Cardiac muscle cell (in vitro differentiated cells and primary cell): ENCODE data around the gene C13orf46. TPM values are rescaled to one million over a fixed set of nuclear protein-coding genes. Genes with fewer than 3 reads are reported as not detected.

Source experiments
- DNase-seq, 2 donors: peaks; one replicate each; pipeline versions ENCODE4 v3.0.0 to v3.0.0-alpha.2; 2010 to 2017; ENCODE audit warnings: low read depth in 1 of 2, low spot score in 1 of 2
- H3K27ac ChIP-seq: fragments of 200-600 bp; sonication (generic); 2 replicates; pipeline ENCODE4 v1.5.1; 2016
- H3K27me3 ChIP-seq: fragments of 200-600 bp; sonication (generic); 2 replicates; pipeline ENCODE4 v1.6.0; 2016; ENCODE audit warnings: control low read depth
- H3K36me3 ChIP-seq: fragments of 200-600 bp; sonication (generic); 2 replicates; pipeline ENCODE4 v1.5.1; 2016; ENCODE audit warnings: control low read depth
- H3K4me1 ChIP-seq: fragments of 200-600 bp; sonication (generic); 2 replicates; pipeline ENCODE4 v1.8.1; 2017; ENCODE audit warnings: low read depth, mild to moderate bottlenecking, mixed run types
- H3K4me3 ChIP-seq: fragments of 200-600 bp; sonication (generic); 2 replicates; pipeline ENCODE4 v1.5.1; 2016; ENCODE audit warnings: mild to moderate bottlenecking
- H3K9me3 ChIP-seq: fragments of 200-600 bp; sonication (generic); 2 replicates; pipeline ENCODE4 v1.5.1; 2017; ENCODE audit warnings: low read depth, mild to moderate bottlenecking, control low read depth
- CTCF ChIP-seq: IDR thresholded peaks from 2 replicates; pipeline ENCODE4 v1.5.1; 2012; ENCODE audit warnings: low read depth, mild to moderate bottlenecking, low read length
- polyA plus RNA-seq: library from polyadenylated mRNA; unstranded; fragments of >200 nt; fragmentation: Nextera tagmentation; extraction: Ambion mirVana; gene quantifications from 2 replicates; pipeline ENCODE4 v1.2.1, GENCODE V29; 2016
- total RNA-seq: library from RNA; depleted of rRNA; stranded (reverse); fragments of >200 nt; gene quantifications from 2 replicates; pipeline ENCODE4 v1.2.3, GENCODE V29; 2016

Gene C13orf46
- total and polyA plus RNA-seq, 2 experiments from 2014 or later = 0.35 TPM; not detected in 1

GRCh38 chr13:113921763-113922162 lies 52.1 kb downstream of the C13orf46 start:
- no peak for DNase-seq
- Histone ChIP-seq H3K27ac (no peak overlapping the region), H3K27me3 (no peaks in the 10 kb centered on the region), H3K4me3 (no peak overlapping the region), H3K4me1 (no peaks in the 10 kb centered on the region), H3K9me3 (no peaks in the 10 kb centered on the region), H3K36me3 (no peaks in the 10 kb centered on the region)
- no peak for TF ChIP-seq CTCF

- no peaks in the 10 kb centered on the region for H3K4me1 ChIP-seq
- no peaks in the 10 kb centered on the region for H3K9me3 ChIP-seq
- no peaks in the 10 kb centered on the region for H3K27me3 ChIP-seq
- H3K27ac ChIP-seq = no peak overlapping the region
- no peaks in the 10 kb centered on the region for H3K36me3 ChIP-seq
- DNase-seq = no peak
- no peak overlapping the region for H3K4me3 ChIP-seq
- TF ChIP-seq CTCF = no peak
Measured at GRCh38 chr13:113920606-113921286, 53.1 kb downstream of the C13orf46 start.

GRCh38 chr13:113919761-113920559 lies 53.9 kb downstream of the C13orf46 start:
- no peak for TF ChIP-seq CTCF

GRCh38 chr13:113918981-113919701 lies 54.7 kb downstream of the C13orf46 start:
- no peak for TF ChIP-seq CTCF

More at GRCh38 chr13:113919761-113920559, 53.9 kb downstream of the C13orf46 start:
- Histone ChIP-seq H3K27me3 (no peaks in the 10 kb centered on the region), H3K36me3 (no peaks in the 10 kb centered on the region), H3K4me3 (no peak overlapping the region), H3K9me3 (no peaks in the 10 kb centered on the region), H3K27ac (no peak overlapping the region), H3K4me1 (no peaks in the 10 kb centered on the region)
- DNase-seq = no peak

GRCh38 chr13:113918580-113918979 lies 55.3 kb downstream of the C13orf46 start:
- H3K27ac ChIP-seq = no peak overlapping the region
- H3K36me3 ChIP-seq = no peaks in the 10 kb centered on the region
- TF ChIP-seq CTCF = no peak
- DNase-seq = no peak
- no peaks in the 10 kb centered on the region for H3K27me3 ChIP-seq
- H3K4me3 ChIP-seq = no peak overlapping the region
- H3K4me1 ChIP-seq = no peaks in the 10 kb centered on the region
- no peaks in the 10 kb centered on the region for H3K9me3 ChIP-seq

More at GRCh38 chr13:113918981-113919701, 54.7 kb downstream of the C13orf46 start:
- no peak for DNase-seq
- H3K27ac ChIP-seq = no peak overlapping the region
- no peaks in the 10 kb centered on the region for H3K9me3 ChIP-seq
- H3K4me1 ChIP-seq = no peaks in the 10 kb centered on the region
- no peak overlapping the region for H3K4me3 ChIP-seq
- no peaks in the 10 kb centered on the region for H3K36me3 ChIP-seq
- no peaks in the 10 kb centered on the region for H3K27me3 ChIP-seq
